ENCODE measurements around the gene CHCHD10.

DNA sequence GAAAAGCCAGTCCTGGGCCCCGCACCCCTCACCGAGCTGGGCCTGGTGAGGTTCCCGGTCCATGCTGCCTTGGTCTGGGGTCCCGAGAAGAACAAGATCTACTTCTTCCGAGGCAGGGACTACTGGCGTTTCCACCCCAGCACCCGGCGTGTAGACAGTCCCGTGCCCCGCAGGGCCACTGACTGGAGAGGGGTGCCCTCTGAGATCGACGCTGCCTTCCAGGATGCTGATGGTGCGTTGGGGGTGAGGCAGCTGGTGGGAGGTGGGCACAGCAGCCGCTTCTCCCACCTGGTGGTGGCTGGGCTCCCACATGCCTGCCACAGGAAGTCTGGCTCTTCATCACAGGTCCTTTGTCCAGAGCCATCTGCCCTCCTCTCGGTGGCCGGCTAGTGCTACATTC is 14.5 kb upstream of the CHCHD10 start:
- TF ChIP-seq, protein P1, sequence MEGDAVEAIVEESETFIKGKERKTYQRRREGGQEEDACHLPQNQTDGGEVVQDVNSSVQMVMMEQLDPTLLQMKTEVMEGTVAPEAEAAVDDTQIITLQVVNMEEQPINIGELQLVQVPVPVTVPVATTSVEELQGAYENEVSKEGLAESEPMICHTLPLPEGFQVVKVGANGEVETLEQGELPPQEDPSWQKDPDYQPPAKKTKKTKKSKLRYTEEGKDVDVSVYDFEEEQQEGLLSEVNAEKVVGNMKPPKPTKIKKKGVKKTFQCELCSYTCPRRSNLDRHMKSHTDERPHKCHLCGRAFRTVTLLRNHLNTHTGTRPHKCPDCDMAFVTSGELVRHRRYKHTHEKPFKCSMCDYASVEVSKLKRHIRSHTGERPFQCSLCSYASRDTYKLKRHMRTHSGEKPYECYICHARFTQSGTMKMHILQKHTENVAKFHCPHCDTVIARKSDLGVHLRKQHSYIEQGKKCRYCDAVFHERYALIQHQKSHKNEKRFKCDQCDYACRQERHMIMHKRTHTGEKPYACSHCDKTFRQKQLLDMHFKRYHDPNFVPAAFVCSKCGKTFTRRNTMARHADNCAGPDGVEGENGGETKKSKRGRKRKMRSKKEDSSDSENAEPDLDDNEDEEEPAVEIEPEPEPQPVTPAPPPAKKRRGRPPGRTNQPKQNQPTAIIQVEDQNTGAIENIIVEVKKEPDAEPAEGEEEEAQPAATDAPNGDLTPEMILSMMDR (IDR thresholded peaks at IDR 0.05): no peak
- no peak for TF ChIP-seq POLR2A (IDR thresholded peaks at IDR 0.05)

All from Peyer's patch (tissue), 4 donors.